Activated naive CD4-positive, alpha-beta T cell treated with anti-CD3 and anti-CD28 coated beads, Interleukin-2, amount 50 U/mL, for 16 hours (primary cell): ENCODE measurements around the gene SRSF4.
"Not testable (repeated sequence)": the region's sequence is repeated elsewhere in the genome, so short reads cannot be mapped to it uniquely, and the experiment has no call there.

Experiments used
- DNase-seq: peaks from one replicate; pipeline ENCODE4 v3.0.0-alpha.2; 2020

Gene SRSF4

DNA sequence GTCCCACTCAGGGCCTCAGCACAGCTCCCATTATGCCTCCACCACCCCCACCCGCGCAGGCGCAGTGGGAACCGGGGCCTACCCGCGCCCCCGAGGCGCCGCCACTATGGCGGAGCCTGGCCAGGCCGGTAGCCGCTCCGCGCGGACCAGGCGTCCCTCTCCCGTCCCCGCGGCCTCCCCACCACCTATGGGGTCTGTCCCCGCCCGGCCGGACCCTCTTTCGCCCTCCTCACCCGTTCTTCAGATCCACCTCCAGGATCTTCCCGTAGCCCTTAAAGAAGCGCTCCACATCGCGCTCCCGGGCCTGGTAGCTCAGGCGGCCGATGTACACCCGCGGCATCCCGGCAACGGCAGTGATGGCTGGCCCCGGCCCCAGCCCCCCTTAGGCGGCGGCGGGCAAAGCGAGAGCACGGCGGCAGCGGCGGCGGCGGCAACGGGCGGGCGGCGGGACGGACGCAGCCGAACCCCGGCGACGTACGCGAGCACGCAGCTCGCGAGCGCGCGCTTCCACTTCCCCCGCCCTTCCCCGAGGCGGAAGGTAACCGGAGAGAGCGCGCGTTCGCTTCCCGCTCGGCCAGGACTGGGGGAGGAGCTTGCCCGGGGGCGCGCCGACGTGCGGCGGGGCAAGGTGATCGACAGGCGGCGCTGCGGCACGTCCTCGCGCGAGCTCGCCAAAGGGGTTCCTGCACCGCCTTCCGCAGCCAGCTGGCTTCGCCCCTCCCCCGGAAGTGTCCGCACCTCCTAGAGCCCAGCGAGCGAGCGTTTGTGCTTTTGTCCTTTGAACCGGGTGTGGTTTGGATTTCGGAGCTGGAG lies at the start of gene SRSF4:
SRSF4 (minus strand) TSS at position 488 of the 813 bp plus-strand sequence; CDS start at position 340, 148 bp downstream.
- DNase-seq: peak; percentile 99

DNA sequence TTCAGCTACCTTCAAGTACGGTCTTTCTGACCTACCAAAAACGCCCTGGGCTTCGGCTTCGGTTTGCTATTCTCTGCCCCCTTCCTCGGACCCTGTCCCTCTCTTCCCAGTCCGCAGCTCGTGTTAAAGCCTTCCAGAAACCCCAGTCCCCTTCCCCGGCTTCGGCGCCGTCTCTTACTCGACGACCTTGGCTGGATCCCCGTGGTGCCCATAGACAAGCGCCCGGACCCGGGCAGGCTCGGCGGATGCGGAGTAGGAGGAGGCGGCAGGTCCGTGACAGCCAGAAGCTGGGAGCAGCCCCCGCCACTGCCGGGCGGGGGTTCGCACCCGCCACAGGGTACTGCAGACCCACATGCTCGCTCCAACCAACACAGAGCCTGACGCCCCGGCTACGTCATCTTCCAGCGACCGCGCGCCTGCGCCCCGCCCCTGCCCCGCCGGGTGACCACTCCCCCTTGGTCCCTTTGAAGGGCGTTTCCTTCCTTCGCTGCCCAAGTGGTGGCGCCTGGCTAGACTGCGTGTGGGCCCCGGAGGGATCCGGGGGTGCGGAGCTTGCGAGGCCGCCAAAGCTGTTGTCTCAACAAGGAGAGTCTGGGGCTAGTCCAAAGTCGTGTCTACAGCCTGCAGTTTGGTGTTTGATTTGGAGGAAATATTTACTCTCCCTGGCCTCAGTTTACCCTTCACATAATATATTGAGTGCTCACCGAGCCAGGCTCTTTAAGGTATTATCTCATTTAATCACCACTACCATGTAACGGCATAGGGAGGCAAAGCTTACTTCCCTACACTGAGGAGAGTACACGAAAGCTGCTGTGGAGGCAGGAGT lies 49.1 kb upstream of the SRSF4 start, which contains the start of gene MECR:
MECR (minus strand) TSS at position 382 of the 826 bp plus-strand sequence; CDS start at position 354, 28 bp downstream.
- peak; percentile 93 for DNase-seq

DNA sequence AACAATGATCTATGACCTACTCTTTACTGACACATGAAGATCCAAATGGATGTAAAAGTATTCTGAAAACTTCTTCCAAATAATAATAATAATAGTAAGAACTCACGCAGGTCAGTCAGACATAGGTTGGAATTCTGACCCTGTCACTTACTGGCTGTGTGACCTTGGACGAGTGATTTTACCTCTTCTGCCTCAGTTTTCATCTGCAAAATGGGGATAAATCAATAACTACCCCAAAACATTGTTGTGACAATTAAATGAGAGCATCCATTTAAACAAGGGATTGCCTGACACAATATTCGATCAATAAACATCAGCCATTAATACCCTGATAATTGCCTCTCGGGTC lies 48.5 kb upstream of the SRSF4 start:
- DNase-seq: no peak

DNA sequence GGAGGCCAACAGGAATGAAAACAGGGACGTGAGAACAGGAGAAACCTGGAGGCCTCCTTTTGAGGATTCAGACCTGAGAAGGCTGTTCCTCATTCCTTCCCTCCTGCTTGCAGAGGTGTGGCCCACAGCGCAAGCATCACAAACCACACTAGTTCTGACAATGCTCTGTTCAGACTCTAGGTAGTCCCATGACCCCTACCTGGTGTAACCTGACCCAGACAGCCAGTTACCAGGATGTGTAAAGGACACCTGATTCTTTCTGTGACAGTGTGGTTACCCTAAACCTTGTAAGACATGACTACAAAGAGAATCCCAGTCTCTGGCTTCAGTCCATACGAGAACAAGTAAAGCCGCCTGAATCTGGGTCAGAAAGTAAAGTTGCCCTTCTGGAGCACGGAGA lies 45.8 kb upstream of the SRSF4 start:
- DNase-seq: no peak

DNA sequence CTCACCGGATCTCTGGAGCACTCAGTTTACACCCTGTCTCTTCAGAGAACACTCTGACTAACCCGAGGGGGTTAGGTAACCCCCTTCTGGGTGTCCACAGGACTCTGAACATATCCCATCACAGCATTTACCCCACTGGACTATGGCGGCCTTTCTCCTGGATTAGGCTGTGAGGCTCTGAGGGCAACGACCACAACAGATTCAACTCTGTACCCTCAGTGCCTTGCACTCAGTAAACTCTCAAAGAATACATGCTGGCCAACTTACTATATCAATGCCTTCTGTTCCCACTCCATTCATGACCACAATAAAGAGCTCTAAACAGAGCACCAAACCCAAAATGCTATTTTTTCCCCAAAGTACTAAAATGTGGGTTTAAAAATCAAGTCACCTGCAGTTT lies 43.7 kb upstream of the SRSF4 start:
- no peak for DNase-seq

DNA sequence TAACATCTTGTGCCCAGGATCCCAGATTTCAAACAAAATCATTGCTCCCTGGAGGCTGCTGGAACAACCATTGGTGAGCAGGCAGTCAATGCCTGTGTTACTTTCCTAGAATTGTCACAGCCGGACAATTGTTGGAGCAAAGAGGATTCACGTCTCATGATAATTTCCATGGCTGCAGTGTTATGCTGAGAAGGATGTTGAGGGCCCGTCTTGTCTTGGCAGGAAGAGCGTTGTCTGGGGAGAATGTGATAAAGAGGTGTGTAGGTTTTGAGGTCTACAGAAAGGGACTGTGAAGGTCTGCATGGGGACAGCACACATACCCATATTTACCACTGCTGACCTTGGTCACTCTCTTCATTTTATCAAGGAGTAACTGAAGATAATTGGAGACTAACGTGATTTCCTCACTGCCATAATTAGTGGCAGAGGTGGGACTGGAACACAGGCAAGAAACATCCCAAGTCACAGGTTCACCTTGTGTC lies 42.7 kb upstream of the SRSF4 start:
- DNase-seq: no peak

DNA sequence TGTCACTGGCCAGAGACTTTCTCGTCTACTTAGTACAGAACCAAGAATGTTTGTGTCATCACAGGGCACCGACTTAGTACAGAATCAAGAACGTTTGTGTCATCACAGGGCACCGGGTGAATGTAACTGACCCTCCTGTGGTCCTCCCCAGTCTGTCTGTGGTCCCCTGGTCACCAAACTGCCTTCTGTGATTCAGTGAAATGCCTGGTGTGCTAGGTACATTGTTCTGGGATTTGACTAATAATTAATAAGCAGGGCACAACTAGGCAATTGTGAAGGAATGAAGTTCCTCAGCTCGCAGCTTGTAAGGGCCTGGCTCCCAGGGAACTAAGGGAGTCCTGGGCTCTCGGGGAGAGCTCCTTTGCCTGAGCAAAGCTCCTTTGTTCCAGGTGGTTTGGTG lies 41.8 kb upstream of the SRSF4 start:
- DNase-seq: no peak

DNA sequence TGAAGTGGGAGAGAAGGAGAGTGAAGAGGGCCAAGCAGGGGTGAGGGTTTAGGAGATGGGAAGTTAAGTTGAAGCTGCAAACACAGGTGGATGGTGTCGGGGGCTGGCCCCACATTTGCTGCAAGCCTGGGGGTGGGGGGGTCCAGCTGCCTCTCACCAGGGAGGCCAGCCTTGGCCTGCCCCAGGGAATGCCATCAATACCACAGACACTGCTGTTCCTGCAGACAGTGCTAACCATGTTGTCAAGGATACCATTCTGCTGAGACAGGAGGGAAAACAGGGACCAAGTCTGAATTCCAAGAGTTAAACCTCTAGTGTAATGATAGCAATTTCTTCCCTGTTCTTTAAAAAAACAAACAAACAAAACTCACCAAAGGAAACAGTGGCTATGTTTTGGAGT lies 41.0 kb upstream of the SRSF4 start:
- no peak for DNase-seq

DNA sequence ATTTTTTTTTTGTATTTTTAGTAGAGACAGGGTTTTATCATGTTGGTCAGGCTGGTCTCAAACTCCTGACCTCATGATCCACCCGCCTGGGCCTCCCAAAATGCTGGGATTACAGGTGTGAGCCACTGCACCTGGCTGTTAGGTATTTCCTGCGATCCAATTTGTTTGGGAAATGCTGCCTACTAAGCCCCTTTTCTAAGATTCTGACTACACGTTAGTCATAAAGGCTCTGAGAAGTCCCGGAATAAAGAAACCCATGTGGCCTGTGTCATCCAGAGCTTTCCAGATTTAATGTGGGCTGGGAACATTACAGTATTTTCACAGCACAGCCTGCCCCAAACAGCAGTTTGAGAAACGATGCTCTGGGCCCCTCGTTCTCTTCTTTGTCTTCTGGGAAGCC lies 40.6 kb upstream of the SRSF4 start:
- not testable (repeated sequence) for DNase-seq

DNA sequence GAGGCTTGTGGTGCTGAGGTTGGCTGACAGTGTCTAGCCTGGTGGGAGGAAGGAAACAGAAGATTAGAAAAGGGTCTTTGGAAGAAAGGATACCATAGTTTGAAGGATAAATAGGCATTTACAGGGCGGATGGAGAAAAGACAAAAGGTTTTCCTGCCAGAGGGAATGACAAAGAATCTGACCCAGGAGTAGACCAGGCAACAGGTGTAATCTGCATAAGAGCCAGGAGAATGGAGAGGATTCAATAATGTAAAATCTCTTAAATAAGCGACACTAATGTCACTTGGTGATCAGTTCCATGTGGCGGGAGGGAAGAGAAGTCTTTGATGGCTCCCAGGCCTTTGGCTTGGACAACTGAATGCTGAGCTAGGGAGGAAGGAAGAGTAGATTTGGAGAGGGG lies 39.6 kb upstream of the SRSF4 start:
- DNase-seq: no peak

DNA sequence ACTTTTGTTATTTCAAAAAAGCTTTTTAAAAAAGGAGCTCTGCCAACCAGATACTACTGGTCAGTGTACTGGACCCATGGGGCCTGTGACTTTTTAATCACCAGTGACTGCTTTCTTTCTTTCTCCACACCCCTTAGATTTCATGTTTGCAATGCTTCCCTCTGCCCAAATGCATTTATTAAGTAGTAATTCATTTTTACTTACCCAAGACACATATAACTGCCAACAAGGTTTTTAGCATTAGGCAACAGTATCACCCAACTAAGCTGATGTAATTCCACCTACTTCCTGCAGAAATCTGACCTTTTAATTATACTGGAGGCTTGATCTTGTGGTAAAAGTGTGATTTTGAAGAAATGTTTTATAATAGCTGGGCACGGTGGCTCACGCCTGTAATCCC lies 36.5 kb upstream of the SRSF4 start:
- DNase-seq: no peak

DNA sequence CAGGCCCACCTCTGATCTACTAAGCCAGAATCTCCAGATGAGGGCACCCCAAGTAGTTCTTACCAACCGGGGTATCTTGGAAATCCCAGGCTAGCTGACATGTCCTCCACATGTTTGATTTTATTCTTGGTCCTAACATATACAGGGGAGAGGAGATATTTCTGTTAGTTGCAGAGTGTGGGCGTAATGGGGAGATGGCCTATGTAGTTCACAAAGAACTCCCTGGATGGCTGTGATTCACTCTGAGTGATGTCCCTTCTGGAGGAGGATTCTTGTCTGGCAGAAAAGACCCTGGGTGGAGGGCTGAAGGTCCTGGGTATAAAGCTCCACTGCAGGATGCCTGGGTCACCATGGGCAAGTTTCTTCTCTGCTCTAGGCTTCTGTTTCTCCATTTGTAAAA lies 35.9 kb upstream of the SRSF4 start:
- DNase-seq: no peak

DNA sequence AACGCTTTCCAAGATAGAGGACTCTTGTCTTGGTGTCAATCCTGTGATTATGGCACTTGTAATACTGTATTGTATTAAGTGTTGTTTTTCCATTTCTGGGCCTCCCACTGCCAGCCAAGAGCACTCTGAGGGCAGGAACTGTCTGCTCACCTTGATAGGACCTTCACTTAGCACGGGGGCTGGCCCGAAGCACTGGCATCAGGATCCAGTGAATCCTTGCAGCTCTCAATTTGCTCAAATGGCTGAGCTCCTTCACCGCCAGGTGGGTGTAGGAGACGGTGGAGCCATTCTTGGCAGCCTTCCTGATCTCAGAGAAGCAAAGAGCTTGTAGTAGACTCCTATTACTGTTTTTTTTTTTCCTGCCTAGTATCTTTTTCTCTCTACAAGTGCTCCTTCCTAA lies 31.4 kb upstream of the SRSF4 start:
- no peak for DNase-seq

DNA sequence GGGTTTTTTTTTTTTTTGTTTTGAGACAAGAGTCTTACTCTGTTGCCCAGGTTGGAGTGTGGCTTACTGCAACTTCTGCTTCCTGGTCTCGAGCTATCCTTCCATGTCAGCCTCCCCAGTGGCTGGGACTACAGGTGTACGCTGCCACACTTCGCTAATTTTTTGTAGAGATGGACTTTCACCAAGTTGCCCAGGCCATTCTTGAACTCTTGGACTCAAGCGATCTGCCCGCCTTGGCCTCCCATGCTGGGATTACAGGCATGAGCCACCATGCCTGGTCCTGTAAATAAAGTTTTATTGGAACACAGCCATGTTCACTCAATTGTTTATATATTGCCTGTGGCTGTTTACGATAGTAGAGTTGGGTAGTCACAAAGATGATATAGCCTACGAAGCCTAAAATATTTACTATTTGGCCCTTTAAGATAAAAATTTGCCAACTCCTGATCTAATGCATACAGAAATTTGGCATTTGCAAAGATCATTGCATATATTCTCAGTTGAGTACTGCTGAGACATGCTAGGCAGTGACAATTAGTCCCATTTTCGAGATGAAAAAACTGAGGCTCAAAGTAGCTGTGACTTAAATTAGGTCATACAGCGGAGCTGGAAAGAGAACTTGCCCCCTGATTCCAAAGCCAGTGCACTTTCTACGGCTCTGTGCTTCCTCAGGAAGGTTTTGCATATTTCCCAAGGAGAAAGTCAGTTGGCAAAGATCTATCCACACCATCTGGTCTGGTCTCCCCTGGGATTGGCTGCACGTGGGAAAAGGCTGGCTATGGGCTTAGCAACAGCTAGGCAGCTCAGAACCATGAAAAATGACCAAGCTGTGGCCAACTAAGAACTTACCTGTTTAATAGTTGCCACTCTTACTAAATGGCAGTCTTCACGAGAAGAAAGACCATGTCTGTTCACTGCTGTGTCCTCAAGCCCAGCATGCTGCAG lies 29.7 kb upstream of the SRSF4 start:
- DNase-seq: no peak

DNA sequence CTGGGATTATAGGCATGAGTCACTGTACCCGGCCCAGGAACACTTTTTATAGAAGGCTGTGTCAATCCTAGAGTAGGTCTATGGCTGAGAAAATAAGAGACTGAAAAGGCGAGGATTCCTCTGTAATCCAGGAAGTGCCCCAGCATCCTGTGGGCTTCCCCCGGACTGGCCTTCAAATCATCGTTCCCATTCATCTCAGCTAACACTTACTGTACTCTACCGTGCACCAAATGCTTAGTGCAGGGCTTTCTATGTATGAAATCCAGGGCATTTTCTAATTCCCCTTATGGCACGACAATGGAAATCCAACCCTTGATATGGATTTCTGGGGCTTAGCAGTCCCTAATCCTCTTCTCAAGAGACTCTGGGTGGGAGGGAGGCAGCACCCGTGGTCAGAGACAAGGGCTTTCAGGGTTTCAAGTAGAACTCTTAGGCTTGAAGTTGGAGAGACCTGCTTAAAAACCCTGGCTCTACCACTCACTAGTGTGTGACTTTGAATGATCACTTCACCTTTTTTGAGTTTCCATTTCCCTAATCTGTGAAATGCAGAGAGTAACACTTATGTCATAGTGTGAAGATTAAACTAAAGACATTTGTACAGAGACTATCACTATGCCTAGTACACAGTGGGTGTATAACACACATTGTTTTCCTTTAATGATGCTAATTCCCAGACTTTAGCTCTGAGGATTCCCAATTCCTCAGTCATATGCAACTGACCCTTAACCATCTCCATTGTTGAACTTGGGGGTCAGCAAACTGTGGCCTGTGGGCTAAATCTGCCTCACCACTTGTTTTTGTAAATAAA lies 28.8 kb upstream of the SRSF4 start:
- no peak for DNase-seq

DNA sequence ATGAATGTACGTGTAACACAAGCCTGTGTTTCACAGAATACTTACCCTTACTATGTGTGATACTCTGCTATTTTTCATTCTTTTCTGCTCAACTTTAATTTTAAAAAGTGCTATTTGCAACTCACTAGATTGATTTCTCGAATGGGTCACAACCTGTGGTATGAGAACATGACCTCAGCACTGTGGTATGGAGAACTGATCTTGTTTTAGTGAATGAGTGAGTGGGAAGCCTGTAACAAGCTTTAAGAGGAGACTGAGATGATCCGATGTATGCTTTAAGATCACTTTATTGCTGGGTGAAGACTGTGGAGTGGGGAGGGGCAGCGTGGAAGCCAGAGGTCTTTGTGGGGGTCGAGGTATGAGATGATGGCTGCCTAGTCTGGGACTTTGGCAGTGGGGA lies 27.5 kb upstream of the SRSF4 start:
- DNase-seq: no peak

DNA sequence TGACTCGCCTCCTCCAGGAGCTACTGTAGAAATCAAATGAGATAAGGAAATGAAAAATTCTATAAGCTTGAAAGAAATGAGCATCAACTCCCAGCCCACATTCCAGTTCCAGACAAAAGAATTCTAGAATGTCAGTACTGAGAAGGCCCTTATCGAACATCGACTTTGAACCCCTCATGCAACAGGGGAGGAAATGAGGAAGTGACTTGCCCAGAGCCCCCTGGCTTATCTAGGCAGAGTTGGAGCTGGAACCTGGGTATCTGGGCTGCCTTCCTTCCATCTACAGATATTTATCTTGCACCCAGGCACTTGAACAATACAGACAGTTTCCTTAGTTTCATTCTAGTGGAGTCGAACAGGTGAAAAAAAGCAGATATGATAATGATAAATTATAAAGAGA lies 26.7 kb upstream of the SRSF4 start:
- no peak for DNase-seq

DNA sequence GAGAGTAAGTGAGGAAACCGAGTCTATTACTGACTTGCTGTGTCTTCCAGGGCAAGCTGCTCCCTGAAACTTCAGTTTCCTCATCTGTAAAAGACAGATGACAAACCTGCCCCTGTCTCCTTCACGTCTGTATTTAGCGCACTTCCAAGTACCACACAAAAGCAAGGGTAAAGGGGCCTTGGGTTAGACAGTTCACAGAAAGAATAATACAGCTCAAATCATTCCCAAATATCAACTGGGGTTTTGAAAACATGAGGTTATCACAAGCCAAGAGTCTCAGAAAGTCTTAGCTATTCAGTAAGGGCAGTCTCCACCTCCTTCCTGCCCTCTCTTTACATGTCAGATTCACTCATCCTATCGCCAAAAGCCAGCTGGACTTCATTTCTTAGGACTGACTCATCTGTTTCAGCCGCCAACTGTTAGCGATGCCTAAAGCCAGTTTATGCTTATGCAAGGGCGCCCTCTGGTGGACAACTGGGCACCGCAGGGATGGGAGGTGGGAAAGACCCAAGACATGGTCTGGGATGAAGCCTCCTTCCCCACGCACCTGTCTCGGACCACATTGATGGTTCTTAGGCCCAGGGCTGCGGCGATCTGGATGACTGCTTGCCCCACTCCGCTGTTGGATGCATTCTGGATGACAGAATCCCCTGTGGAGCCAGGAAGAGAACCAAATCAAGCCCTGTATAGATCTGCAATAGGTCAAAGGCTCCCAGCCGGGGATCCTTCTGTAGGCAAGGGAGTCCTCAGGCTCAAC lies 21.1 kb upstream of the SRSF4 start:
- peak; percentile 85 for DNase-seq

DNA sequence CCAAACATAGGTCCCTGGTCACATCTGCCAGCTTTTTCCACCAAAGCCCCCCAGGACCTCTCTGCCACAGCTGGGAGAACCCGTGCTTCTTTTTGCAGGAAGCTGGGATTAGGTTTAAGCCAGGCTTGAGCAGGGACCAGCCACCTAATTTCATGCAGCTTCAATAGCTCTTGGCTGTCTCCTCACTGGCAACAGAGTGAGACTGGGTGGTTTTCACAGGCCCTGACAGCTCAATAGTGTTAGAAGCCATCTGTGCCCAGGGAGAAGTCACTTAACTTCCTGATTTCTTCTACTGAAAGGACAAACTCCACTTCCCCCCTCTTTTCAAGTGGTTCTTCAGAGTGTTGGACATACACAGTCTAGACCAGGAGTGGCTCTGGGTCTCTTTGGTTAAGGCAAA lies 20.4 kb upstream of the SRSF4 start:
- no peak for DNase-seq

DNA sequence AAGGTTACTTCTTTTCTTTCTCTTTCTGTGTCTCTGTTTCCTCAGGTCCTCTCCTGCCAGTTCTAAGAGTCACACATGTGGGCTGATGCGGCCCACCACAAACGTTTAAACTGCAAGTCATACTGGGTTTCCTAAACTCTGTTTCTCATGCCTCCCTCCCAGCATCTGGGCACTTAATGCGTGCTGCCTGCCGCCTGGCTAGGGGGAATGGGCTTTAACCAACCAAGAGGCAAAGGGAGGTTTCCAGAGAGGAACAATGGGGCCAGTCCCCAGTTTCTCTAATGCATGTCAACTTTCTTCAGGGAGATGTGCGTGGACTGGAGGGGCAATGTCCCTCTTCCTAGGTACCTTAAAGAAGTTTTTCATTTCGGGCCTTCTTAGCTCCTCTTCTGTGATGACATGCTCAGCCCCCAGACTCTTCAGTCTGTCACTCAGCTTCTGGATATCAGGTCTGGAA lies 19.9 kb upstream of the SRSF4 start:
- DNase-seq: no peak
